ENCODE results near the gene DOCK2.

The DOCK2 gene

DNA sequence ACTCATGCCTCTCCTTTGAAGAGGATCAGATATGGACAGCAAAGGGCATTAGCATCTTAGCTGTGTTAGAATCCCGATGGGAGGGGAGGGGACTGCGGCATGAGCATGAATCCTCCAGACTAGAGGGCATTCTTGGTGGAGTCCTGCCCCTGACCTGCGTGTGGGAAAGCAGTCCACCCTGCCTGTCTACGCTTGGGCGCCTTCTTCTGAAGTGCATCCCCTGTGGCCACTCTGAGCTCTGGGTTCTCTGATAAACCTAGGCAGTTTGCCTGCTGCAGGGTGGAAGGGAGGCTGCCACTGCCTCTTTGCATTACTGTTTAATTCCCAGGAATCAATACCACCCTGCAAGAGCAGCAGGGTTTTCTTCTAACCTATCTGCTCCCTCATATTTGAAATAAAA lies 173.9 kb downstream of the DOCK2 start:
- TF ChIP-seq, protein P1, sequence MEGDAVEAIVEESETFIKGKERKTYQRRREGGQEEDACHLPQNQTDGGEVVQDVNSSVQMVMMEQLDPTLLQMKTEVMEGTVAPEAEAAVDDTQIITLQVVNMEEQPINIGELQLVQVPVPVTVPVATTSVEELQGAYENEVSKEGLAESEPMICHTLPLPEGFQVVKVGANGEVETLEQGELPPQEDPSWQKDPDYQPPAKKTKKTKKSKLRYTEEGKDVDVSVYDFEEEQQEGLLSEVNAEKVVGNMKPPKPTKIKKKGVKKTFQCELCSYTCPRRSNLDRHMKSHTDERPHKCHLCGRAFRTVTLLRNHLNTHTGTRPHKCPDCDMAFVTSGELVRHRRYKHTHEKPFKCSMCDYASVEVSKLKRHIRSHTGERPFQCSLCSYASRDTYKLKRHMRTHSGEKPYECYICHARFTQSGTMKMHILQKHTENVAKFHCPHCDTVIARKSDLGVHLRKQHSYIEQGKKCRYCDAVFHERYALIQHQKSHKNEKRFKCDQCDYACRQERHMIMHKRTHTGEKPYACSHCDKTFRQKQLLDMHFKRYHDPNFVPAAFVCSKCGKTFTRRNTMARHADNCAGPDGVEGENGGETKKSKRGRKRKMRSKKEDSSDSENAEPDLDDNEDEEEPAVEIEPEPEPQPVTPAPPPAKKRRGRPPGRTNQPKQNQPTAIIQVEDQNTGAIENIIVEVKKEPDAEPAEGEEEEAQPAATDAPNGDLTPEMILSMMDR (IDR thresholded peaks at IDR 0.05; ENCODE audit: low read depth, low read length) = no peak
- no peak for DNase-seq (ENCODE audit: low read depth in 2 of 2)
- no peak overlapping the region for H3K4me3 ChIP-seq (replicated peaks in 1 of 2; ENCODE audit: low read depth in 2 of 2, low read length in 2 of 2)

GRCh38 chr5:169811680-169812079 lies 174.6 kb downstream of the DOCK2 start:
- TF ChIP-seq, protein P1 (IDR thresholded peaks at IDR 0.05; ENCODE audit: low read depth, low read length) = no peak
- no peak overlapping the region for H3K4me3 ChIP-seq (replicated peaks in 1 of 2; ENCODE audit: low read depth in 2 of 2, low read length in 2 of 2)
- DNase-seq (ENCODE audit: low read depth in 2 of 2) = no peak

GRCh38 chr5:169812786-169813185 lies 175.7 kb downstream of the DOCK2 start:
- TF ChIP-seq, protein P1 (IDR thresholded peaks at IDR 0.05; ENCODE audit: low read depth, low read length) = no peak
- no peak overlapping the region for H3K4me3 ChIP-seq (replicated peaks in 1 of 2; ENCODE audit: low read depth in 2 of 2, low read length in 2 of 2)
- no peak for DNase-seq (ENCODE audit: low read depth in 2 of 2)

GRCh38 chr5:169814045-169814444 lies 177.0 kb downstream of the DOCK2 start:
- no peak for DNase-seq (ENCODE audit: low read depth in 2 of 2)
- TF ChIP-seq, protein P1 (IDR thresholded peaks at IDR 0.05; ENCODE audit: low read depth, low read length) = no peak
- no peak overlapping the region for H3K4me3 ChIP-seq (replicated peaks in 1 of 2; ENCODE audit: low read depth in 2 of 2, low read length in 2 of 2)

- TF ChIP-seq, protein P1 (IDR thresholded peaks at IDR 0.05; ENCODE audit: low read depth, low read length) = no peak
- no peak overlapping the region for H3K4me3 ChIP-seq (replicated peaks in 1 of 2; ENCODE audit: low read depth in 2 of 2, low read length in 2 of 2)
- peak; percentile 20 to 69 for DNase-seq (ENCODE audit: low read depth in 2 of 2)
These were observed 177.4 kb downstream of the DOCK2 start for GRCh38 chr5:169814522-169814921.

GRCh38 chr5:169817031-169817430 lies 180.0 kb downstream of the DOCK2 start:
- no peak overlapping the region for H3K4me3 ChIP-seq (replicated peaks in 1 of 2; ENCODE audit: low read depth in 2 of 2, low read length in 2 of 2)
- TF ChIP-seq, protein P1 (IDR thresholded peaks at IDR 0.05; ENCODE audit: low read depth, low read length) = no peak
- DNase-seq (ENCODE audit: low read depth in 2 of 2) = no peak

GRCh38 chr5:169826618-169827017 lies 189.5 kb downstream of the DOCK2 start:
- TF ChIP-seq, protein P1 (IDR thresholded peaks at IDR 0.05; ENCODE audit: low read depth, low read length) = peak; percentile 39
- DNase-seq (ENCODE audit: low read depth in 2 of 2) = peak; percentile 26 to 51
- no peak overlapping the region for H3K4me3 ChIP-seq (replicated peaks in 1 of 2; ENCODE audit: low read depth in 2 of 2, low read length in 2 of 2)

Measured in cardiac fibroblast (primary cell).